ACHN (cell line): ENCODE measurements around the gene TOP1.

Experiments used
- DNase-seq: peaks from one replicate; pipeline ENCODE4 v3.0.0-alpha.2; 2015
- in situ Hi-C: cut with HindIII; loops from 2 replicates; pipeline ENCODE4 v1.10.0; 2017; ENCODE audit warnings: low sequenced_read_pairs, low pct_ligation_motif_present, low pct_unique_long_range_greater_than_20kb

Gene TOP1

DNA sequence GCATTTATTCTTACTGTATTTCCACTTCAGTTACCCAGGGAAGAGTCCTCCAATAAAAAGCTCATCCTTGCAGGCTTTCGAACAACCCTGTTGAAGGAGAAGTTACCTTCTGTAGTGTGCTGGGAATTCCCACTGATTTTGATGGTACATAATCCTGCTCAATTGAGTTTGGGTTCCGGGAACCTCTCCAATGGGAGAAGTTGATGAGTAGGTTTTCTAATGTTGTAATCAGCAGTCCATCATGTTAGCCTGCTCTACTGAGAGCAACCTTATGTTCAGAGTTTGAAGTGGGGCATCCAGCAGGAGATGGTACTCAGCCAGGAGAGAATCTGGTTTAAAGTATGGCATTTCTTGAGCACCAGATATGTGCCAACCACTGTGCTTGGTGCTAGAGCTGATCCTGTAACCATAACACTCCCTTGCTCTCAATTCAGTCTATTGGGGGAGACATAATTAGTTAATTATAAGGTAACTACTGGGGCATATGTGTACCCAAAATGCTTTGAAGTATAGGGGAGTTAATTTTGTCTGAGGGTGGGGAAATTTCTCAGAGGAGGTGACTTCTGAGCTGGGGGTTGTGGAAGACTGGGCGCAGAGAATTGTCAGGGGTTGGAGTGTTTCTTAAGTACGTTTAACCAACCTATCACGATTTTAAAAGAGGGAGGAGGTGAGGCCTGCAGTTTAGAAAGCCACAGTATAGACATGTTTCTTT is 2.1 kb downstream of the TOP1 start:
- DNase-seq: no peak
- in situ Hi-C loops: no loop called here

DNA sequence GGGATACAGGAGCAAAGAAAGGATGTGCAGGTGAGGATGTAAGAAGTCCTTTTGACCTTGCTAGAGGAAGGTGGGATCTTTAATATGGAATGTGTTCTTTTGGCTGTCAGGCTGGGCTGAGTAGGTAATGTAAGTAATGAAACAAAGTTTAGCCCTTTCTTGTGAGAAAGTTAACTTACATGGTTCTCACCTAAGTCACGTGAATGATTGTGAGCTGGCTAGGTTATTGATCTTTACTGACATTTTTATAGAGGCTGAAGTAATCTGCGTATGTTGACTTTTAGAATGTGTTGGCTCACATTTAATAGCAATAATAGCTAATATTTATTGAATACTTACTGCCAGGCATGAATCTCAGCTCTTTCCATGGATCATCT is 2.6 kb downstream of the TOP1 start:
- in situ Hi-C loops: no loop called here

DNA sequence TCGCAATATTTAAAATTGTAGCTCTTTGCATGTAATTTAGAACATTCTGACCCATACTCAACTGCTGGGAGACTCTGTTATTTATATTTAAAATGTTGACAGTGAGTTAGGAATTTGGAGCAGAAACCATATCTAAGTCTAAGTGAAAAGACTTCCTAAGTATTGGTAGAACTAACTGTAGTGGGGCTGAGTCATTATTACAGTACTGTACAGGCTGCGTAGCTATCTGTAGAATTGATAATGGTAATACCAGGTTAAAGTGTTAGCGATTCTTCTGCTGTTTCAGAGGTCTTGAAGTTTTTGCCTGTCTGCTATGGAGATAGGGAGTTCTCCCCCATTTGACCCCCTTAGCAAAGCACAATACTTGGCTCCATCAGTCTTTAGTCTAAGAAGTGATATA is 3.6 kb downstream of the TOP1 start:
- DNase-seq: no peak
- in situ Hi-C loops: no loop called here

More for the DNA sequence above, 2.6 kb downstream of the TOP1 start:
- no peak for DNase-seq

DNA sequence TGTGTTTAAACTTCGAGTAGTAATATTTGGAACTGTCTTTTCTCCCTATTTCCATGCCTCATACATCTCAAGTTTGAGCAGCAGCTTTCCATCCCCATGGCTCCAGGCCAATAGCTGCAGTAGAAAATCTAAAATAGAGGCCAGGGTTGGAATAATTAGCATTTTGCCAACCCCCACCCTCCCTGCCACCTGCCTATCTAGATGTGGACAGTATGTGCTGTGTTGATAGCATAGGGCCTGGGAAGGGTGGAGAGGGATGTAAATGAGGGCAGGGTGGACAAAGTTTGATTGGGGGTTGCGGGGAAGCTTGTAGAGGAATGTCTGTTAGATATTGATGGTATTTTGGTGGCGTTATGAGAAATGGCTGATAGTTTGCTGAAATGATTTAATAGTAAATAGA is 5.6 kb downstream of the TOP1 start:
- no peak for DNase-seq
- in situ Hi-C loops: no loop called here

DNA sequence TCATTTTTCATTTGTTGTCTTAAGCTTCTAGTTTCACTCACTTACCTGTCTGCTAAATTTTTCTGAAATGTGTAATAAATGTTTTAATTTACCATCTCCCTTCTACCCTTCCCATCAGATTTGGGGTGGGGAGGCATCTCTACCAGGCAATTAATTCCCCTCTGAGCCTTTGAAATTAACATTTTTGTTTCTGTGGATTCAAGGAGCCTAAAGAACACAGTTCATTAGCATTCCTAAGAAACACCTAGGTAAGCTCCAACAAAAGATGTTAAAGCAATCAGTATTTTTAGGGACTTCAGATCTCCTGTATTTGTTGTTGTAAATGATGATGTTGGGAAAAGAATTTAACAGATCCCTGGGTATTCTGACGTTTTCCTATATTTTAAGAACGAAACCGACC is 6.6 kb downstream of the TOP1 start:
- in situ Hi-C loops: no loop called here
- no peak for DNase-seq

DNA sequence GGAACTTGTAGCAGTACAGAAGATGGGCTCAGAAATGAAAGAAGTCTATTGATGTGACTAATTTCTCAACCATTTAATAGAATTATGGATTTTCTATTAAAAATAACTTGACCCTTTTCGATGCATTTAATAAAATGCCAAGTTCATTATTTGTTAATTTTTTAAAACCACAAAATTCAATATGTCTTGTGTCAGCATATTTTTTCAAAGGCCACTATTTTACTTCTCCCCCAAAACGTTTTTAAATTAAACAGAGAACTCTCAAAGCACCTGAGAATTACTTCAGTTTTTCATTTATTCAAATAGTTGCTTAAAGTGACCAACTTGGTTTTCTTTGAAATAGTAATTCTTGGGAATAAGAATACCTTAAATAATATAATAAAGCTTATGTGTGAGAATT is 8.6 kb downstream of the TOP1 start:
- in situ Hi-C loops: no loop called here
- DNase-seq: no peak

DNA sequence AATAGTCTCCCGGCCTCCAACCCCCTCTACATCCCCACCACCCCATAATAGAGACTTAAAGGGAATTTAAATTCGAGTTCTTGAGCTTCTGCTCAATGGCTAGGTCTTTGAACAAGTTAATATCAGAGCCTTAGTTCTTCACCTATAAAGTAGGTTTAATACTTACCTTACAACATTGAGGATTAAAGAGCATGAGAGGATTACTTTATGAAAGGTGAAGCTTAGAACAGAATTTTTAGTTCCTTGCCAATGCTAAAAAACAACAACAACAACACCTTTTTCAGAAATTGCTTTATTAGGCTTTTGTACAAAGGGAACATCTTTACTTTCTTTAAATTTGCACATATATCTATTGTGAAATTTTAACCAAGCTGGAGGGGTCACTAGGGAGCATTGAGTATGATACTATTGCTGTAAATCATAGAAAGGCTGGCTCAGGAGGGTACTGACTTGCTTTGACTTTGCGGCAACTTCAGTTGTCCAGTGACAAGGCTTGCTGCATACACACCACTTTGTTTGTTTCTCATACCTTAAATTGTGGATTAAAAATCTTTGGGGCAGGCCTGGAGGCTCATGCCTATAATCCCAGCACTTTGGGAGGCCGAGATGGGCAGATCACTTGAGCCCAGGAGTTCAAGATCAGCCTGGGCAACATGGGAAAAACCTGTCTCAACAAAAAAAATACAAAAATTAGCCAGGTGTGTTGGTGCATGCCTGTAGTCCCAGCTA is 9.7 kb downstream of the TOP1 start:
- no peak for DNase-seq
- in situ Hi-C loops: no loop called here

DNA sequence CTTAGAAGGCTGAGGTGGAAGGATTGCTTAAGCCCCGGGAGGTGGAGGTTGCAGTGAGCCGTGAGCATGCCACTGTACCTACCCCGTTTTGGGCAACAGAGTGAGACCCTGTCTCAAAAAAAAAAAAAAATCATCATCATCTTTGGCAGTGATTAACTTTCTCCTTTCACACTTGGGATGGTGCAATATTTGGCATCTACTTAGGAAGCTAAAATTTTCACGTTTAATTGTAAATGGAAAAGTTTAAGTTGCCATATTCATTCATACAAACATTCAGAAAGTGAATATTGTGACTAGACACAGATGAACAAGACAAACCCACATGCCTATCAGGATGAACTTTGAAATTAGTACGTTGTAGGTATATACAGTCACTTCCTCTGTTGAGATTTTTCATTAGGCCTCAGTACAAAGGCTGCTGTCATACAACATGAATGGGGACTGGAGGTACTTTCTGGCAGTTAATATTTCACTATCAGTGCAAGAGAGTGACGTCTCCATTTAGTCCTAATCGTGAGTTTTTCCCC is 10.3 kb downstream of the TOP1 start:
- in situ Hi-C loops: no loop called here
- DNase-seq: no peak

DNA sequence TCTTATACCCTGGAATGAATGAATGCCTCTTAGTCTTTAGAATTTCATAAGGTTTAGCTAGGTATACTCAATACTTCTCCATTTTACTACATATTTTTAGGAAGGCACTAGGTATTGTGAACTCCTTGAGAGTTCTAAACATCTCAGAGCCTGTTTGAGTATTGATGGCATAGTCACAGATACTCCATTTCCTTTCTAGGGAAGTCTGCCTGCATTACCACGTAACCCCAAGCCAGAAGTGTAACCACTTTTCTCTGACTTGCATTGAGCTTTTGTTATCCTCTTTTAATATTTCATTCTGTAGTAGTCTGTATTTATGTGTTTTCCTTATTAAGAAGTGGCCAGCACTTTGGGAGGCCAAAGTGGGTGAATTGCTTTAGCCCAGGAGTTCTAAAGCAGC is 12.2 kb downstream of the TOP1 start:
- no peak for DNase-seq
- in situ Hi-C loops: no loop called here

DNA sequence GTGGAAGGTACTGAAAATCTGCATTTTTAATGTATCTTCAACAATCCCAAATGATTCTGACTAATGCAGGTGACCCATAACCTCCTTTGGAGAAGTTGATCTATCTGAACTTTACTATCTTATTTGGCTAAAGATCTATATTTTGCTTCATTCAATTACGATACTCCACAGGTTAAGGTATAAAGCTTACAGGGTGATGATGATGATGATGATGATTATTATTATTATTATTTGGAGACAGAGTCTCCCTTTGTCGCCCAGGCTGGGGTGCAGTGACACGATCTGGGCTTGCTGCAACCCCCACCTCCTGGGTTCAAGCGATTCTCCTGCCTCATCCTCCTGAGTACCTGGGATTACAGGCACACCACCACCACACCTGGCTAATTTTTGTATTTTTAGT is 13.1 kb downstream of the TOP1 start:
- in situ Hi-C loops: no loop called here
- no peak for DNase-seq

DNA sequence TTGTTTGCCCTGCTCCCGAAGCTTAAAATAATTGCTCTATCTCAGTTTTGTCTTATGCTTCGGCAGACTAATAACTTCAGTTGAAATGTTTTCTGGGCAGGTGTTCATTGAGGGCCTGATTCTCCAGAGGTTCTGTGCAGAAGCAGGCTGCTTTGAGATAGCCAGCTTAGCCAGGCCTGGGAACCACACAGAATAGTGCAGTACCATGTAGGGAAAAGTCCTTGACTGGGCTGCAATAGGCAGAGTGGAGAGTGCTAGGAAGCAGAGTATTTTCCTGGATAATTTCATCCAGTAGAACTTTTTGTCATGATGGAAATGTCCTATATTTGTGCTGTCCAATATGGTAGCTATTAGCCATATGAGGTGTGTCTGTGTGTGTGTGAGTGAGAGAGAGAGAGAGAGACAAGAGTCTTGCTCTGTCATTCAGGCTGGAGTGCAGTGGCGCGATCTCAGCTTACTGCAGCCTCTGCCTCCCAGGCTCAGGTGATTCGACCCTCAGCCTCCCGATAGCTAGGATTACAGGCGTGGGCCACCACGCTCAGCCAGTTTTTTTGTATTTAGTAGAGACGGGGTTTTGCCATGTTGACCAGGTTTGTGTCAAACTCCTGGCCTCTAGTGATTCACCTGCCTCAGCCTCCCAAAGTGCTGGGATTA is 15.9 kb downstream of the TOP1 start:
- in situ Hi-C loops: no loop called here

DNA sequence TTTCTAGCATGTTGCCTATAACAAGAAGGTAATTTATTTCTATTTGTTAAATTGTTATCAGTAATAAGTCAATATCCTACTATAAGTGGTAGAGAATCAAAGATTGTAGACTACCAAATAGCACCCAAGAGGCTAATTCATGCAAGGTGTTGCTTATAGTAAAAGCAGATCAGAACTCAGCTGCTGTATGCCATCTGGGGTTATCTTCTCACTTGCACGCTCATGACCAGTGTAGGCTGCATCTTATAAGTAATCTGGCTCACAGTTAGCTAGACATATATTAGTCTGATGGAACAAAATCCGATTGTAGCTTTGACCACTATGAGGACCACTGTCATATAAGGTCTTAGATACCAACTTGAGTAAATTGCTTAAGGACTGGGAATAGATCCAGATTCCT is 17.0 kb downstream of the TOP1 start:
- in situ Hi-C loops: no loop called here
- DNase-seq: no peak

More for the DNA sequence above, 15.9 kb downstream of the TOP1 start:
- no peak for DNase-seq

DNA sequence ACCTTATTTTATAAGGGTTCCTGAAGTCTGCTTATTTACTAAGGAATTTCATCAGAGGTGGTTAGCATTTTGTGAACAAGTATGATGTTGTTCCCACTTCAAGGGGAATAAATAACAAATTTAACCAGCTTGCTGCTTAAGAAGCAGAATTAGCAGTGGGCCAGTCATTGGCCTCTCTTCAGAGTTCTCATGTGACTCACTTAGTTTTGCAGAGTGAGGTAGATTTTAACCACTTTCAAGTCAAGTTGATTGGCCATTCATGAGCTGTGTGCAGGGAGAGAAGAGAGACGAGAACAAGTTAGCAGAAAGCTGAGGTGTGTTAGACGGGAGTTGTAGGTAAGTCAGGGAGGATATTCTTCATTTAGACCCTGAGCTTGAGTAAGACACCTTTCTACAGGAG is 18.1 kb downstream of the TOP1 start:
- in situ Hi-C loops: no loop called here
- peak; percentile 13 for DNase-seq

DNA sequence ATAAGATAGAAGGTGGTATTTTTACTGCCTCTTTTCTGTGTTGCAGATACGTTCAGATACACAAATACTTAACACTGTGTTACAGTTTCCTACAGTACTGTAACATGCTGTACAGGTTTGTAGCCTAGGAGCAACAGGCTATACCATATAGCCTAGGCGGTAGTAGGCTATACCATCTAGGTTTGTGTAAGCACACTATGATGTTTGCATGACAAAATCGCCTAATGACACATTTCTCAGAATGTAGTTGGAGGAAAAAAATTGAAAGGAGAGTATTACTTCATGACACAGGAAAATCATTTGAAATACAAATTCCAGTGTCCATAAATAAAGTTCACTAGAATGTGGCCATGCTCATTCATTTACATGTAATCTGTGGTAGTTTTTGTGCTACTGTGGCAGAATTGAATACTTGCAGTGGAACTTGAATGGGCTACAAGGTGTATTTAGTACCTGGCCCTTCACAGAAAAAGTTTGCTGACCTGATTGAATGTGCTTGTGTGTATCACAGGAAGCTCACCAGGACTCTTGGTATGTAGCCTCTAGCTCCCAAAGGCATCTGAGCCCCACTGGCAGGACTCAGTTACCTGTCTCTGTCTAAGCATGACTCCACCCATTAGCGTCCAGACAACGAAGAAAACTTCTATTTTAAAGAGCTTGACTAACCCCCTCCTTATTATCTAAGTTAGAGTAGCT is 18.8 kb downstream of the TOP1 start:
- in situ Hi-C loops: no loop called here

DNA sequence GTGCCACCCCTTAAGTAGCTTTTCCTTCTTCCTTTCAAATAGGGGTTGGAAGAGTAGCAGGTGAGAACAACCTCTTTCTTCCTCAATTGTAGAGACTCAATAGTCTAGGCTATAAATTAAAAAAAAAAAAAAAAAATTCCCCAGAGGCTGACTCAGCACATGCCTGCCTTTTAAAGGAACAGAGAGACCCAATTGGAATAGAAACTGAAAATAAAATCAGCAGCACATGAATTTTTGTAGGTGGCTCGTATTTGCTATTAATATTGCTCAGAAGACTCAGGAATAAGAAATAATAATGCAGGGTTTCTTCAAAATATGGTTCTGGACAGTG is 19.3 kb downstream of the TOP1 start:
- peak; percentile 56 for DNase-seq
- in situ Hi-C loops: no loop called here

More for the DNA sequence above, 18.8 kb downstream of the TOP1 start:
- DNase-seq: no peak

DNA sequence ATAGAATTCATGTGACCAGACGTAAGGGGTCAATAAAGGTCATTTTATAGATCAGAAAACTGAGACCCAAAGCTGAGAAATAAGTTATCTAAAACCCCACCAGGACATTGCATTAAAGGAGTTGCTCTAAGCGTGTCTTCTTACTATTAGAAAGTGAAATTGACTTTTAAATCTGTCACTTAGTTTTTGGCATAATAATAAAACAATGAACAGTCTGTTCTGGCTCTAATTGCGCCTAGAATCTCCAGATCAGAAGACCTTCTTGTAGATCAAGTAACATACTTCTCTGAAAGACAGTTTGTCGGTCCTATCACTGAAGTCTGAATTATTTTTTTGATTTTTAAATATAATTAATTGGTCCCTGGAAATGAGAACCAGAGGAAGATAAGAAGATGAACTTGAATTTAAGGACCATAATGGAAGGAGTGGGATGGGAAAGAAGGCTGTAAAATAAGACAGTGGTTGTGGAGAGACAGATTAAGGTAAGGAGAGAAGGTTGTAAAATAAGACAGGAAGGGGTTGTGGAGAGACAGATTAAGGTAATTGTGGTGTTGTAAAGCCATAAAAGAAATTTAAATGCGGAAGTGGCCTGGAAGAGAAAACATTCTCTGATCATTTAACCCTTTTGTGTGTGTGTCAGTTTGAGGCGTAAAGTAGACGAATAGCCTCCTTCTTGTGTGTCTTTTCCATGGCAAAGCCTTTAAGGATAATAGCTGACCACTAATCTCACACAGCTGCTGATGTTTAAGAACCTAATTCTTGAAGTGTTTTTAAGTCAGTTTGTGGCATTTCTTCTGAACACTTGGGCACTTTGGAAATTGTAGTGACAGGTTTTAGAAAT is 20.1 kb downstream of the TOP1 start:
- in situ Hi-C loops: no loop called here

DNA sequence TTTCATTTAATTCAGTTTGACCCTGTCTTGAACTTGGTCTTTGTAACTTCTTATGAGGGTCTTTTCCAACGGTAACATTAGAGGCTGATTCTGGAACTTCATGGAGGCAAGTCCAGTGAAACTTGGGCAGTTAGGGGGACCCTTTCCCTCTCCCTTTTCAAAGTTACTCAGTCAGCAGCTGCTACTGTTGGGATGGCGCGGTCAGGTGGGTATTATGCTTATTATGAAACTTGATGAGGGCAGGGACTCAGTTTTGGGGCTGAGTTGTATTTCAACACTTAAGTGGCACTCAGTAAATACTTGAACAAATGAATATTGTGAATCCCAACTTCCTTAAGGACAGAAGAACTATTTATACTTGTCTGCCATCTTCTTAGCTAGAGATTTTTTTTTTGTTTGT is 20.8 kb downstream of the TOP1 start:
- no peak for DNase-seq
- in situ Hi-C loops: no loop called here

More for the DNA sequence above, 20.1 kb downstream of the TOP1 start:
- DNase-seq: no peak

DNA sequence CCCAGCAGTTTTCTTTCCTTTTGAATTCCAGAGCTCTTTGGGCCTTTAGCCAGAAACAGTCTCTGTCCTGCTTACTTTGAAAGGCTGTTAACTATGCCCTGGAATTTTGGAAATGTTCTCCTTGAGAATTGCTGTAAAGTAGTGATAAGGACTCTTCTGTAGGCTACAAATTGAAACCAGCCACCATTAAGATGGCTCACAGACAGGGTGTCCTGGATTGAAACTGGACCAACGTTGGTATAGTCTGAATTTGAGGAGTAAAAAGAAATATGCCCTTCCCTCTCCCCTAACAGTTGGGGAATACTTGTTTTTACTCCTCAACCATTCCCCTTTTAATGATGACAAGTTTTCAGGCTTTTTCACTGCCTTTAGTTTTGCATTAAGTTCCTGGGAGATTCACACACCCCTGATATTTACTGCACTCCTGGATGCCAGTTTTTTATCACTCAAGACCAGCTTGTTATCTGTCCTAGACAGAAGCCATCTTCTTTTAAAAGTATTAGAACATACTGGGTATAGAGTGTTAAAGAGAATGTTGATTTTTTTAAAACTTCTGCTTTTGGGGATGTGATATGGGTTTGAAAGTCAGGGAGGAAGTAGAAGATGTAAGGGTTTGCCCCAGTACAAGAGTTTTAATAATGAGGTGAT is 21.9 kb downstream of the TOP1 start:
- in situ Hi-C loops: no loop called here
- no peak for DNase-seq
